GM12878 (cell line): ENCODE measurements around the gene HES7. TPM values are rescaled to one million over a fixed set of nuclear protein-coding genes. Genes with fewer than 3 reads are reported as not detected.

Source experiments
- CBX3 ChIP-seq: fragments of 200-600 bp; sonication (generic); IDR thresholded peaks from 2 replicates; pipeline ENCODE4 v1.6.1; 2016; ENCODE audit warnings: low read depth, borderline replicate concordance
- CBX5 ChIP-seq: sonication (generic); IDR thresholded peaks from 2 replicates; pipeline ENCODE4 v1.6.1; 2016; ENCODE audit warnings: low read depth, moderate library complexity, mild to moderate bottlenecking, inconsistent platforms
- CREB1 ChIP-seq: IDR thresholded peaks from 2 replicates; pipeline ENCODE4 v1.6.1; 2012; ENCODE audit warnings: low read depth, mild to moderate bottlenecking, inconsistent platforms
- EED ChIP-seq: sonication (generic); IDR thresholded peaks from 2 replicates; pipeline ENCODE4 v1.6.1; 2016; ENCODE audit warnings: antibody characterized with exemption, low read depth
- EP300 ChIP-seq, 2 experiments: fragments of 150-350 bp in 1 of 2; IDR thresholded peaks; 2 replicates each; pipeline ENCODE4 v1.6.1; 2011 to 2012; ENCODE audit warnings: low read depth in 2 of 2, low read length in 2 of 2, borderline replicate concordance in 1 of 2, improper control_type of control experiment in 1 of 2, inconsistent platforms in 1 of 2; ENCODE audit not compliant: control insufficient read depth in 1 of 2
- IKZF2 ChIP-seq, 2 experiments: fragments of 450-650 bp; IDR thresholded peaks; 2 replicates each; pipeline ENCODE4 v1.6.1; 2017; ENCODE audit warnings: mild to moderate bottlenecking in 2 of 2, moderate library complexity in 2 of 2
- IRF5 ChIP-seq: fragments of 450-650 bp; IDR thresholded peaks from 2 replicates; pipeline ENCODE4 v1.6.1; 2017; ENCODE audit warnings: borderline replicate concordance
- MXI1 ChIP-seq: fragments of 150-350 bp; IDR thresholded peaks from 2 replicates; pipeline ENCODE4 v1.6.1; 2011; ENCODE audit warnings: low read depth, mild to moderate bottlenecking, inconsistent platforms, low read length, improper control_type of control experiment
- NFIC ChIP-seq: IDR thresholded peaks from 2 replicates; pipeline ENCODE4 v1.6.1; 2012; ENCODE audit warnings: low read depth, mild to moderate bottlenecking, inconsistent platforms, low read length, moderate library complexity
- POLR2AphosphoS5 ChIP-seq: IDR thresholded peaks from 2 replicates; pipeline ENCODE4 v1.6.1; 2011; ENCODE audit warnings: mild to moderate bottlenecking, low read length, inconsistent platforms
- POU2F2 ChIP-seq: IDR thresholded peaks from 3 replicates; pipeline ENCODE4 v1.6.1; 2011; ENCODE audit warnings: low read depth, mild to moderate bottlenecking, low read length, borderline replicate concordance
- RELA ChIP-seq: fragments of 450-650 bp; IDR thresholded peaks from 2 replicates; pipeline ENCODE4 v1.8.0; 2014; ENCODE audit warnings: borderline replicate concordance; ENCODE audit not compliant: partially characterized antibody
- SPI1 ChIP-seq: IDR thresholded peaks from 2 replicates; pipeline ENCODE4 v1.6.1; 2011; ENCODE audit warnings: low read depth, mild to moderate bottlenecking, low read length, moderate library complexity, borderline replicate concordance; ENCODE audit not compliant: insufficient read depth
- TAF1 ChIP-seq: IDR thresholded peaks from 2 replicates; pipeline ENCODE4 v1.6.1; 2011; ENCODE audit warnings: mild to moderate bottlenecking, low read depth, low read length, borderline replicate concordance
- TCF12 ChIP-seq: IDR thresholded peaks from 2 replicates; pipeline ENCODE4 v1.6.1; 2011; ENCODE audit warnings: low read depth, mild to moderate bottlenecking, low read length
- ZZZ3 ChIP-seq: IDR thresholded peaks from 2 replicates; pipeline ENCODE4 v1.6.1; 2011; ENCODE audit warnings: low read depth; ENCODE audit not compliant: control insufficient read depth, insufficient read length
- polyA plus RNA-seq, 11 experiments: library from polyadenylated mRNA; depleted of rRNA in 4 of 11; unstranded in 6 of 11; stranded (reverse) in 5 of 11; fragments of >200 nt; fragmentation: Nextera tagmentation in 4 of 11; fragmentation: Illumina TruSeq in 1 of 11; extraction: Ambion mirVana in 4 of 11; extraction: Trizol in 1 of 11; gene quantifications; 1 replicate in 1 of 11; 2 replicates in 10 of 11; pipeline versions ENCODE4 v1.2.1 to v1.2.3, GENCODE V29; 2011 to 2016; ENCODE audit warnings: inconsistent platforms in 2 of 11, missing spikeins in 2 of 11, low read depth in 1 of 11
- total RNA-seq, 4 experiments: library from RNA; depleted of rRNA in 3 of 4; stranded (reverse); fragments of >200 nt in 3 of 4; fragmentation: Illumina TruSeq in 1 of 4; extraction: Trizol in 1 of 4; gene quantifications; 2 replicates each; pipeline versions ENCODE4 v1.2.1 to v1.2.3, GENCODE V29; 2013 to 2021
- TF ChIP-seq, protein P1 (sequence below): fragments of 450-650 bp; IDR thresholded peaks from 2 replicates; pipeline ENCODE4 v1.6.1; 2016; ENCODE audit warnings: mild to moderate bottlenecking, moderate library complexity, borderline replicate concordance
- TF ChIP-seq, protein P2 (sequence below): fragments of 450-650 bp; IDR thresholded peaks from 2 replicates; pipeline ENCODE4 v1.6.1; 2017; ENCODE audit warnings: mild to moderate bottlenecking, moderate library complexity
- TF ChIP-seq, protein P3 (sequence below): IDR thresholded peaks from 2 replicates; pipeline ENCODE4 v1.6.1; 2011; ENCODE audit warnings: mild to moderate bottlenecking, low read depth, low read length, moderate library complexity; ENCODE audit not compliant: insufficient replicate concordance

HES7 gene
- total and polyA plus RNA-seq, 10 of the 15 experiments (the other 5 are each of a cell fraction or from before 2014, with no cell fraction given), result 0.07 to 1.3 (median 0.63) TPM; not detected in 4

- TF ChIP-seq, protein P1, sequence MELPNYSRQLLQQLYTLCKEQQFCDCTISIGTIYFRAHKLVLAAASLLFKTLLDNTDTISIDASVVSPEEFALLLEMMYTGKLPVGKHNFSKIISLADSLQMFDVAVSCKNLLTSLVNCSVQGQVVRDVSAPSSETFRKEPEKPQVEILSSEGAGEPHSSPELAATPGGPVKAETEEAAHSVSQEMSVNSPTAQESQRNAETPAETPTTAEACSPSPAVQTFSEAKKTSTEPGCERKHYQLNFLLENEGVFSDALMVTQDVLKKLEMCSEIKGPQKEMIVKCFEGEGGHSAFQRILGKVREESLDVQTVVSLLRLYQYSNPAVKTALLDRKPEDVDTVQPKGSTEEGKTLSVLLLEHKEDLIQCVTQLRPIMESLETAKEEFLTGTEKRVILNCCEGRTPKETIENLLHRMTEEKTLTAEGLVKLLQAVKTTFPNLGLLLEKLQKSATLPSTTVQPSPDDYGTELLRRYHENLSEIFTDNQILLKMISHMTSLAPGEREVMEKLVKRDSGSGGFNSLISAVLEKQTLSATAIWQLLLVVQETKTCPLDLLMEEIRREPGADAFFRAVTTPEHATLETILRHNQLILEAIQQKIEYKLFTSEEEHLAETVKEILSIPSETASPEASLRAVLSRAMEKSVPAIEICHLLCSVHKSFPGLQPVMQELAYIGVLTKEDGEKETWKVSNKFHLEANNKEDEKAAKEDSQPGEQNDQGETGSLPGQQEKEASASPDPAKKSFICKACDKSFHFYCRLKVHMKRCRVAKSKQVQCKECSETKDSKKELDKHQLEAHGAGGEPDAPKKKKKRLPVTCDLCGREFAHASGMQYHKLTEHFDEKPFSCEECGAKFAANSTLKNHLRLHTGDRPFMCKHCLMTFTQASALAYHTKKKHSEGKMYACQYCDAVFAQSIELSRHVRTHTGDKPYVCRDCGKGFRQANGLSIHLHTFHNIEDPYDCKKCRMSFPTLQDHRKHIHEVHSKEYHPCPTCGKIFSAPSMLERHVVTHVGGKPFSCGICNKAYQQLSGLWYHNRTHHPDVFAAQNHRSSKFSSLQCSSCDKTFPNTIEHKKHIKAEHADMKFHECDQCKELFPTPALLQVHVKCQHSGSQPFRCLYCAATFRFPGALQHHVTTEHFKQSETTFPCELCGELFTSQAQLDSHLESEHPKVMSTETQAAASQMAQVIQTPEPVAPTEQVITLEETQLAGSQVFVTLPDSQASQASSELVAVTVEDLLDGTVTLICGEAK, result no peak
- no peak for TF ChIP-seq POLR2AphosphoS5
- no peak for TF ChIP-seq NFIC
- no peak for TF ChIP-seq CREB1
- peak; percentile 84 for TF ChIP-seq SPI1
- TF ChIP-seq RELA, result peak; percentile 31
- peak; percentile 60 to 73; a peak in 3 of 4 replicates for TF ChIP-seq IKZF2 (IDR thresholded peaks at IDR 0.05)
- TF ChIP-seq, protein P2, sequence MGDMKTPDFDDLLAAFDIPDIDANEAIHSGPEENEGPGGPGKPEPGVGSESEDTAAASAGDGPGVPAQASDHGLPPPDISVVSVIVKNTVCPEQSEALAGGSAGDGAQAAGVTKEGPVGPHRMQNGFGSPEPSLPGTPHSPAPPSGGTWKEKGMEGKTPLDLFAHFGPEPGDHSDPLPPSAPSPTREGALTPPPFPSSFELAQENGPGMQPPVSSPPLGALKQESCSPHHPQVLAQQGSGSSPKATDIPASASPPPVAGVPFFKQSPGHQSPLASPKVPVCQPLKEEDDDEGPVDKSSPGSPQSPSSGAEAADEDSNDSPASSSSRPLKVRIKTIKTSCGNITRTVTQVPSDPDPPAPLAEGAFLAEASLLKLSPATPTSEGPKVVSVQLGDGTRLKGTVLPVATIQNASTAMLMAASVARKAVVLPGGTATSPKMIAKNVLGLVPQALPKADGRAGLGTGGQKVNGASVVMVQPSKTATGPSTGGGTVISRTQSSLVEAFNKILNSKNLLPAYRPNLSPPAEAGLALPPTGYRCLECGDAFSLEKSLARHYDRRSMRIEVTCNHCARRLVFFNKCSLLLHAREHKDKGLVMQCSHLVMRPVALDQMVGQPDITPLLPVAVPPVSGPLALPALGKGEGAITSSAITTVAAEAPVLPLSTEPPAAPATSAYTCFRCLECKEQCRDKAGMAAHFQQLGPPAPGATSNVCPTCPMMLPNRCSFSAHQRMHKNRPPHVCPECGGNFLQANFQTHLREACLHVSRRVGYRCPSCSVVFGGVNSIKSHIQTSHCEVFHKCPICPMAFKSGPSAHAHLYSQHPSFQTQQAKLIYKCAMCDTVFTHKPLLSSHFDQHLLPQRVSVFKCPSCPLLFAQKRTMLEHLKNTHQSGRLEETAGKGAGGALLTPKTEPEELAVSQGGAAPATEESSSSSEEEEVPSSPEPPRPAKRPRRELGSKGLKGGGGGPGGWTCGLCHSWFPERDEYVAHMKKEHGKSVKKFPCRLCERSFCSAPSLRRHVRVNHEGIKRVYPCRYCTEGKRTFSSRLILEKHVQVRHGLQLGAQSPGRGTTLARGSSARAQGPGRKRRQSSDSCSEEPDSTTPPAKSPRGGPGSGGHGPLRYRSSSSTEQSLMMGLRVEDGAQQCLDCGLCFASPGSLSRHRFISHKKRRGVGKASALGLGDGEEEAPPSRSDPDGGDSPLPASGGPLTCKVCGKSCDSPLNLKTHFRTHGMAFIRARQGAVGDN, result no peak
- TF ChIP-seq CBX3, result no peak
- TF ChIP-seq IRF5, result no peak
- no peak for TF ChIP-seq TAF1
- TF ChIP-seq EP300 (IDR thresholded peaks at IDR 0.05; ENCODE audit: borderline replicate concordance in 1 of 2, control insufficient read depth in 1 of 2, low read depth in 2 of 2, low read length in 2 of 2), result 0 out of 4 replicates have a peak, but pooled peaks of 1 of the 2 experiments have one; percentile 21
- TF ChIP-seq ZZZ3, result no peak
- no peak for TF ChIP-seq MXI1
- TF ChIP-seq EED, result peak; percentile 59; the same call in 1 of the 2 replicates
- TF ChIP-seq CBX5, result no peak
- TF ChIP-seq, protein P3, sequence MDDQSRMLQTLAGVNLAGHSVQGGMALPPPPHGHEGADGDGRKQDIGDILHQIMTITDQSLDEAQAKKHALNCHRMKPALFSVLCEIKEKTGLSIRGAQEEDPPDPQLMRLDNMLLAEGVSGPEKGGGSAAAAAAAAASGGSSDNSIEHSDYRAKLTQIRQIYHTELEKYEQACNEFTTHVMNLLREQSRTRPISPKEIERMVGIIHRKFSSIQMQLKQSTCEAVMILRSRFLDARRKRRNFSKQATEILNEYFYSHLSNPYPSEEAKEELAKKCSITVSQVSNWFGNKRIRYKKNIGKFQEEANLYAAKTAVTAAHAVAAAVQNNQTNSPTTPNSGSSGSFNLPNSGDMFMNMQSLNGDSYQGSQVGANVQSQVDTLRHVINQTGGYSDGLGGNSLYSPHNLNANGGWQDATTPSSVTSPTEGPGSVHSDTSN, result no peak
- TF ChIP-seq POU2F2, result peak; percentile 97; the same call in 2 of the 3 replicates
- 0 out of 2 replicates have a peak, but pooled peaks have one; percentile 8 for TF ChIP-seq TCF12
These were observed 32.7 kb downstream of the HES7 start (continued) for GRCh38 chr17:8091033-8091687.
